Ascending aorta (tissue), 2 donors: ENCODE data around the gene TMIGD2. TPM values are rescaled to one million over a fixed set of nuclear protein-coding genes. Genes with fewer than 3 reads are reported as not detected.
"Not testable (repeated sequence)": the region's sequence is repeated elsewhere in the genome, so short reads cannot be mapped to it uniquely, and the experiment has no call there.

Experiments used
- DNase-seq, 2 donors: peaks; one replicate each; pipeline ENCODE4 v3.0.0-alpha.2; 2019; ENCODE audit warnings: low spot score in 2 of 2
- H3K27ac ChIP-seq, 2 donors: fragments of 200-600 bp; sonication (generic); one replicate each; pipeline ENCODE4 v1.5.1; 2016 to 2017; ENCODE audit warnings: mild to moderate bottlenecking in 1 of 2
- H3K27me3 ChIP-seq: fragments of 200-600 bp; sonication (generic); one replicate; pipeline ENCODE4 v1.5.1; 2017
- H3K36me3 ChIP-seq, 2 donors: fragments of 200-600 bp; sonication (generic); one replicate each; pipeline ENCODE4 v1.5.1; 2016
- H3K4me1 ChIP-seq, 2 donors: fragments of 200-600 bp; sonication (generic); one replicate each; pipeline ENCODE4 v1.5.1; 2016 to 2017; ENCODE audit warnings: mild to moderate bottlenecking in 1 of 2
- H3K4me3 ChIP-seq, 2 donors: fragments of 200-600 bp; sonication (generic); one replicate each; pipeline ENCODE4 v1.5.1; 2016 to 2017; ENCODE audit warnings: mild to moderate bottlenecking in 1 of 2
- H3K9me3 ChIP-seq, 2 donors: fragments of 200-600 bp; sonication (generic); one replicate each; pipeline ENCODE4 v1.5.1; 2016
- intact Hi-C: fragments of 100-400 bp; cut with DNase I; formaldehyde crosslinking; loops from one replicate; pipeline ENCODE4 v1.15.1; 2023
- total RNA-seq: library from RNA; depleted of rRNA; stranded (reverse); fragments of >200 nt; gene quantifications from one replicate; pipeline ENCODE4 v1.1.0, GENCODE V29; 2016
- TF ChIP-seq, protein P1 (sequence below), 3 experiments: fragments of 200-600 bp in 2 of 3; fragments of 450-650 bp in 1 of 3; sonication (generic) in 2 of 3; IDR thresholded peaks; one replicate each; pipeline ENCODE4 v1.5.1; 2016 to 2019; ENCODE audit warnings: antibody characterized with exemption in 3 of 3, mild to moderate bottlenecking in 1 of 3, moderate library complexity in 1 of 3

Gene TMIGD2
- total RNA-seq, 1 donor from 2014 or later: not detected

DNA sequence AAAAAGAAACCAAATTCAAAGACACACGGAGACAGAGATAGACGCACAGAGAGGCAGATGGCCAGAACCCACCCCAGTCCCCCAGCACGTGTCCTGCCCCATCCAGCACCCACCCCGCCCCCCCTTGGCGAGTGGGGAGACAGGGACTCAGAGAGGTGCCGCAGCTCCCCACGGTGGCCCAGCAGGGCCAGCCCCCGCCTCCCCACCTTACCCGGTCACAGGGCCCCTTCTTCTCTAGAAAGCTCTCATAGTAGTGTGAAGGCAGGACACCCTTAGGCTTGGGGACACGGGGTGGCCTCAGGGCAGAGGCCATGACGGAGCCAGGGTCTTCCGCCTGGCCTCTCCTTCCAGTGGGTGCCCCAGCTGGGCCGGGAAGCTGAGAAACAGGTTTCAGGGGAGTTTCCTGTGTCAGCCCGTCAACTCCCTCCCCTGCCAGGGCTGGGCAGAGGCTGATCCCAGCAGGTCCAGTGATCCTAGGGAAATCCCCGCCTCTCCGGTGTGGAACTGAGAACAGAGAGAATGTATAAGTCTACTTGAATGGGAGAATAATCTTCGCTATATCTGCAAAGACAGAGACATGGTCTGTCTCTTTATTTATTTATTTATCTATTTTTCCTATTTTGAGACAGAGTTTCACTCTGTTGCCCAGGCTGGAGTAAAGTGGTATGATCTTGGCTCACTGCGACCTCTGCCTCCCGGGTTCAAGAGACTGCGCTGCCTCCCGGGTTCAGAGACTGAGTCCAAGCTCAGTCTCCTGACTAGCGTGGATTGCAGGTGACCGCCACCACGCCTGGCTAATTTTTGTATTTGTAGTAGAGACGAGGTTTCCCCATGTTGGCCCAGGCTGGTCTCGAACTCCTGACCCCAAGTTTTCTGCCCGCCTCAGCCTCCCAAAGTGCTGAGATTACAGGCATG, 36.5 kb upstream of the TMIGD2 start, which contains the start of gene STAP2:
Gene STAP2 (minus strand): TSS at position 387 of the 915 bp plus-strand sequence. CDS start 74 bp downstream, at position 313.
- no peak for DNase-seq
- TF ChIP-seq, protein P1, sequence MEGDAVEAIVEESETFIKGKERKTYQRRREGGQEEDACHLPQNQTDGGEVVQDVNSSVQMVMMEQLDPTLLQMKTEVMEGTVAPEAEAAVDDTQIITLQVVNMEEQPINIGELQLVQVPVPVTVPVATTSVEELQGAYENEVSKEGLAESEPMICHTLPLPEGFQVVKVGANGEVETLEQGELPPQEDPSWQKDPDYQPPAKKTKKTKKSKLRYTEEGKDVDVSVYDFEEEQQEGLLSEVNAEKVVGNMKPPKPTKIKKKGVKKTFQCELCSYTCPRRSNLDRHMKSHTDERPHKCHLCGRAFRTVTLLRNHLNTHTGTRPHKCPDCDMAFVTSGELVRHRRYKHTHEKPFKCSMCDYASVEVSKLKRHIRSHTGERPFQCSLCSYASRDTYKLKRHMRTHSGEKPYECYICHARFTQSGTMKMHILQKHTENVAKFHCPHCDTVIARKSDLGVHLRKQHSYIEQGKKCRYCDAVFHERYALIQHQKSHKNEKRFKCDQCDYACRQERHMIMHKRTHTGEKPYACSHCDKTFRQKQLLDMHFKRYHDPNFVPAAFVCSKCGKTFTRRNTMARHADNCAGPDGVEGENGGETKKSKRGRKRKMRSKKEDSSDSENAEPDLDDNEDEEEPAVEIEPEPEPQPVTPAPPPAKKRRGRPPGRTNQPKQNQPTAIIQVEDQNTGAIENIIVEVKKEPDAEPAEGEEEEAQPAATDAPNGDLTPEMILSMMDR (IDR thresholded peaks at IDR 0.05): no peak
- intact Hi-C loops: no loop called here

DNA sequence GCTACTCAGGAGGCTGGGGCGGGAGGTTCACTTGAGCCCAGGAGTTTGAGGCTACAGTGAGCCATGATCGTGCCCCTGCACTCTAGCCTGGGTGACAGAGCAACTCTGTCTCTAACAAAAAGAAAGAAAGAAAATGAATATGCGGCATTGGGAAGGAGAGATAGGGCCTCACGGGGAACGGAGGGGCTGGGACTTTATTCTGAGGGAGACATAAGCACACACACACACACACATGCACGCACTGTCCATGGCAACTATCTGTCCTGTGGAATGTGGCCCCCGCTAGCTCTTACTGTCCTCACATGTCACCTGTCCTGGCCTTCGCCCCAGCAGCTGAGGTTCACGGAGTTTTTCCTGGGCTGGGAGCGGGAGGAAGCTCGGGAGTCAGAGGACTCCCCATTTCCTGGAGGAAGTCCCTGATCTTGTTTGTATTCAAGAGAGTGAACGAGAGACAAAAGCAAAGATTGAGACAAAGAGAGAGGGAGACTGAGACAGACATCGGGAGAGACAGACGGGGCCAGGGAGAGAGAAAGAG, 35.8 kb upstream of the TMIGD2 start:
- peaks cover 0 to 4% of the 10 kb centered on the region in 2 donors for H3K4me1 ChIP-seq
- DNase-seq: no peak
- TF ChIP-seq, protein P1 (IDR thresholded peaks at IDR 0.05): no peak
- no peaks in the 10 kb centered on the region for H3K27me3 ChIP-seq
- peak overlapping the region; percentile 42 to 51 for H3K4me3 ChIP-seq
- intact Hi-C loops: no loop called here
- no peak overlapping the region for H3K27ac ChIP-seq
- H3K36me3 ChIP-seq: no peaks in the 10 kb centered on the region
- no peaks in the 10 kb centered on the region for H3K9me3 ChIP-seq

More for the DNA sequence above, 36.5 kb upstream of the TMIGD2 start, which contains the start of gene STAP2:
- H3K36me3 ChIP-seq: no peaks in the 10 kb centered on the region
- H3K4me1 ChIP-seq: peaks cover 0 to 4% of the 10 kb centered on the region in 2 donors
- no peaks in the 10 kb centered on the region for H3K27me3 ChIP-seq
- H3K9me3 ChIP-seq: no peaks in the 10 kb centered on the region
- H3K27ac ChIP-seq: no peak within 1 kb of the TSS
- peak within 1 kb of the TSS; percentile 42 to 51 for H3K4me3 ChIP-seq

DNA sequence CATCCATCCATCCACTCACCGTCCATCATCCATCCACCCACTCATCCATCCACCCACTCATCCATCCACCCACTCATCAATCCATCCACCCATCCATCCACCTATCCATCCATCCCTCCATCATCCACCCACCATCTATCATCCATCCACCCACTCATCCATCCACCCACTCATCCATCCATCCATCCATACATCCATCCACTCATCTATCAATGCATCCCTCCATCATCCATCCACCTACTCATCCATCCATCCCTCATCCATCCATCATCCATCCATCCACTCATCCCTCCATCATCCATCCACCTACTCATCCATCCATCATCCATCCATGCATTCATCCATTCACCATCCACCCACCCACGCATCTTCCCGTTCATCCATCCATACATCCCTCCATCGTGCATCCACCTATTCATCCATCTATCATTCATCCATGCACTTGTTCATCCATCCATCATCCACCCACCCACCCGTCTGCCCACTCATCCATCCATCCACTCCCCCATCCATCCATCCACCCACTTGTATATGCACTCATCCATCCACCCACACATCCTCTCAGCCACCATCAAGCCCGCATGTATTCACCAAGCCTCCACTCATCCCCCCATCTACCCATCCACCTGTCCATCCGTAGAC, 32.9 kb upstream of the TMIGD2 start:
- Histone ChIP-seq H3K4me1 (no peaks in the 10 kb centered on the region), H3K4me3 (no peak overlapping the region), H3K9me3 (no peaks in the 10 kb centered on the region), H3K27ac (no peak overlapping the region), H3K27me3 (no peaks in the 10 kb centered on the region), H3K36me3 (no peaks in the 10 kb centered on the region)
- intact Hi-C loops: no loop called here
- TF ChIP-seq, protein P1 (IDR thresholded peaks at IDR 0.05): no peak
- DNase-seq: no peak

DNA sequence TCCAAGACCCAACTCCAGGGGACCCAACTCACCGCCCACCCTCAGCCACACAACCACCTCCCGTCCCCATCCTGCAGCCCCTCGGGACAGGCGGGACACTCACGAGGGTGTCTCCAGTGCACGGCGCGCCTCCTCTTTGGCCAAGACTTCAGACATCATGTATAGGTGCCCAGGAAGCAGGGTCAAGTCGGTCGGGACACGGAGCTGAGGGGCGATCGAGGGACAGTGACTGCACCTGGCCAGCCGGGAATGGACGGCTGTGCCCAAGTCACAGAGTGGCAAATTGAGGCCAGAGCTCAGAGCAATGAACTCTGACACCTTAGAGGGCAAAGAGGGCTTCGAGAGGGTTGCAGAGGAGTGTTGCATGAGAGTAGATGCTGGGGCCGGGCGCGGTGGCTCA, 27.7 kb upstream of the TMIGD2 start:
- Histone ChIP-seq H3K4me3 (no peak overlapping the region), H3K36me3 (no peaks in the 10 kb centered on the region), H3K4me1 (peaks cover 6 to 8% of the 10 kb centered on the region in 2 donors), H3K9me3 (no peaks in the 10 kb centered on the region), H3K27me3 (no peaks in the 10 kb centered on the region), H3K27ac (no peak overlapping the region)
- TF ChIP-seq, protein P1 (IDR thresholded peaks at IDR 0.05): no peak
- DNase-seq: no peak
- intact Hi-C loops: no loop called here

DNA sequence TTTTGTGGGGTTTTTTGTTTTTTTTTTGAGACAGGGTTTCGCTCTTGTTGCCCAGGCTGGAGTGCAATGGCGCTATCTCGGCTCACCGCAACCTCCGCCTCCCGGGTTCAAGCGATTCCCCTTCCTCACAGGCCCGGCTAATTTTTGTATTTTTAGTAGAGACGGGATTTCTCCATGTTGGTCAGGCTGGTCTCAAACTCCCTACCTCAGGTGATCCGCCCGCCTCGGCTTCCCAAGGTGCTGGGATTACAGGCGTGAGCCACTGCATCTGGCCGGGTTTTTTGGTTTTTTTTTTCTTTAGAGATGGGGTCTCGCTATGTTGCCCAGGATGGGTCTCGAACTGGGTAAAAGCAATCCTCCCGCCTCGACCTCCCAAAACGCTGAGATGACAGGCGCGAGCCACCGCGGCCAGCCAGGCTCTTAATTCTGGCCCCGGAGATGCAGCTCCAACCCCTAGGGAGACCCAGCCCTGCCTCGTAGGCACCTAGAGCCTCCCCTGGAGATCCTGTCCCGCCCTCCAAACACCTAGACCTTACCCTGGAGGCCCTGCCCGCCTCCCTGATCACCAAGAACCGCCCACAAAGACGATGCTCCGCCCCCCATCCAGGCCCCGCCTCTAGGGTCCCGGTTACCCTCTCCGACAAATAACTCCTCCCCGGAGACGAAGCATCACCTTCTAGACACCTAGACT, 26.9 kb upstream of the TMIGD2 start:
- peak overlapping the region; percentile 50 to 66 for H3K4me3 ChIP-seq
- H3K9me3 ChIP-seq, H3K27me3 ChIP-seq, H3K36me3 ChIP-seq, DNase-seq, H3K27ac ChIP-seq, H3K4me1 ChIP-seq: not testable (repeated sequence)
- intact Hi-C loops: loop anchor here (1.0 kb wide), 2 partner anchors 14 to 73 kb away; partner anchors contain the start of genes CHAF1A and MPND
